ENCODE results near the gene LYRM1.
"Not testable (repeated sequence)": the region's sequence is repeated elsewhere in the genome, so short reads cannot be mapped to it uniquely, and the experiment has no call there.

LYRM1 gene

GRCh38 chr16:20973201-20973600 lies 72.6 kb downstream of the LYRM1 start:
- not testable (repeated sequence) for H3K27me3 ChIP-seq (ENCODE audit: control insufficient read depth, insufficient read depth, low read length); H3K4me1 ChIP-seq (ENCODE audit: control insufficient read depth, insufficient read depth, low read length); H3K9me3 ChIP-seq (ENCODE audit: control insufficient read depth, insufficient read depth, low read length); H3K27ac ChIP-seq (ENCODE audit: low read length); H3K4me3 ChIP-seq (ENCODE audit: low read length); H3K36me3 ChIP-seq (ENCODE audit: control insufficient read depth, insufficient read depth, low read length); DNase-seq (ENCODE audit: low read depth, low spot score)
- no CpG with 5 or more reads among the region's 4 CpGs for WGBS (ENCODE audit: insufficient coverage, insufficient read length)

Measured in iPS DF 6.9 (cell line).